ENCODE data around the gene PFKFB1.

- no peak for TF ChIP-seq CTCF (IDR thresholded peaks at IDR 0.05; ENCODE audit: low read depth, low read length)
- no peak for TF ChIP-seq EZH2phosphoT487 (IDR thresholded peaks at IDR 0.05; ENCODE audit: low read depth)
Observed at GRCh38 chrX:55041514-55041913, 47.5 kb upstream of the PFKFB1 start.
